Epithelial cell of esophagus (primary cell): ENCODE data around the gene FUT7.

Experiments used
- DNase-seq: peaks from one replicate; pipeline ENCODE4 v3.0.0; 2010; ENCODE audit warnings: low read depth
- H3K4me3 ChIP-seq: 2 replicates; pipeline ENCODE4 v1.5.1; 2011; ENCODE audit warnings: mild to moderate bottlenecking, low read length, control low read depth
- CTCF ChIP-seq: IDR thresholded peaks from 2 replicates; pipeline ENCODE4 v1.5.1; 2011; ENCODE audit warnings: low read depth, mild to moderate bottlenecking, low read length, control low read depth, inconsistent platforms; ENCODE audit not compliant: insufficient read depth; ENCODE audit errors: missing control alignments

FUT7 gene

GRCh38 chr9:137046088-137046787 is 14.3 kb upstream of the FUT7 start, which contains the start of gene NPDC1:
Gene NPDC1 (minus strand): TSS chr9:137046177. CDS start chr9:137045989, 188 bp downstream.
- TF ChIP-seq CTCF, result peak; percentile 76
- peak; percentile 81 for DNase-seq
- peak within 1 kb of the TSS; percentile 50 for H3K4me3 ChIP-seq

GRCh38 chr9:137045294-137046087 is 13.6 kb upstream of the FUT7 start:
- DNase-seq, result peak; percentile 46
- H3K4me3 ChIP-seq, result peak overlapping the region; percentile 50
- no peak for TF ChIP-seq CTCF

- peak overlapping the region; percentile 43 for H3K4me3 ChIP-seq
- TF ChIP-seq CTCF, result no peak
- peak; percentile 28 for DNase-seq
Observed at GRCh38 chr9:137044502-137045177, 12.8 kb upstream of the FUT7 start.

- DNase-seq, result no peak
- H3K4me3 ChIP-seq, result no peak overlapping the region
- no peak for TF ChIP-seq CTCF
Observed at GRCh38 chr9:137044037-137044436, 12.1 kb upstream of the FUT7 start.

GRCh38 chr9:137042751-137043727 is 11.2 kb upstream of the FUT7 start:
- DNase-seq, result no peak

More at GRCh38 chr9:137042751-137043727, 11.2 kb upstream of the FUT7 start:
- H3K4me3 ChIP-seq, result no peak overlapping the region
- no peak for TF ChIP-seq CTCF
